ENCODE data around the gene RNU1-4. TPM values are rescaled to one million over a fixed set of nuclear protein-coding genes. Genes with fewer than 3 reads are reported as not detected.
"Not testable (repeated sequence)": the region's sequence is repeated elsewhere in the genome, so short reads cannot be mapped to it uniquely, and the experiment has no call there.

Gene RNU1-4
- total and polyA plus RNA-seq, 7 donors: 1,264 to 5,208 (median 3,151) TPM; not detected in 3

GRCh38 chr1:16709659-16710087 is 30.6 kb upstream of the RNU1-4 start:
- H3K27ac ChIP-seq; DNase-seq; intact Hi-C loops (cut with DNase I); H3K4me1 ChIP-seq; H3K4me3 ChIP-seq; H3K36me3 ChIP-seq (ENCODE audit: insufficient read depth in 1 of 2, low read depth in 1 of 2); H3K27me3 ChIP-seq (ENCODE audit: insufficient read depth in 3 of 3, low read length in 2 of 3); H3K9me3 ChIP-seq: not testable (repeated sequence)
- 0 to 41% (median 28%) methylated on average over 1 to 2 of the region's 3 CpGs for WGBS, 3 donors
- peak; percentile 76 to 91 (median 82) for ATAC-seq
- peak; percentile 15 for TF ChIP-seq CTCF (IDR thresholded peaks at IDR 0.05)

DNA sequence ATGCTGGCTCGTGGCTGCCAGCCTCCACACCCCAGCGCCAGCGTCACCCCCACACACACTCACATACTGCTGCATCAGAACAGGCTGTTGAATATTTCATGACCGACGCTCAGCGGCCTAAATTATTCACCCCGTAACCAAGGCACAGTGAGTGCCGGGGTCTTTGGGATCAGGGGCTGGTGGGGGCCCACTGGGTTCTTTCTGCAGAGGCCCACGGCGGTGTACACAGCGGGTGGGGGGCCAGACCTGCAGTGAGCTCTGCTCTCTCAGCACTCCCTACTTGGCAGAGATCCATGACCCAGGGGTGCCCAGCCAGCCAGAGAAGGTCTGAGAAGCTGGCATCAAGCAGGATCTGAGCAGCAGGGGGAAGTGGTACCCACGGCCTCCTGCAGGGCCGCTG is 29.7 kb upstream of the RNU1-4 start:
- intact Hi-C loops (cut with DNase I); H3K9me3 ChIP-seq; H3K36me3 ChIP-seq (ENCODE audit: insufficient read depth in 1 of 2, low read depth in 1 of 2); H3K27ac ChIP-seq; H3K4me1 ChIP-seq; H3K4me3 ChIP-seq; ATAC-seq; H3K27me3 ChIP-seq (ENCODE audit: insufficient read depth in 3 of 3, low read length in 2 of 3): not testable (repeated sequence)
- WGBS, 3 donors: 54 to 76% (median 75%) methylated on average over 6 to 11 of the region's 13 CpGs
- DNase-seq: peak; percentile 5 to 34

DNA sequence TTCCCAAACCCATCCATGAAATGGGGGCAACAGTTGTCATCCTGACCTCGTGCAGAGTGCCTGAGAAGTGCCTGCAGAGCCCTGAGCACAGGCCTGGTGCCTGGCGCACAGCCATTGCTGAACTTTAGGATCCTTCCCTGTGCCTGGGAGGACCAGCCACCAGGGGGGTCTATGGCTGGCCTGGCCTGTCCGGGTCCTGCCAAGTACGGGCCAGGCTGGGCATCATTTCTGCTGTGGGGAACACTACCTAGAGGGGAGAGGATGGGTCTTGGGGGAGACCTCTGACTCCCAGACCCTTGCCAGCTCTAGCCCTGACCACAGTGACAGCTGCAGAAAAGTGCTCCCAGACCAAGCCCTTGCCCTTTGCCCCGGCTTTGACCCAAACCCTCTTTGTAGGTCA is 28.2 kb upstream of the RNU1-4 start:
- H3K4me1 ChIP-seq; H3K4me3 ChIP-seq; intact Hi-C loops (cut with DNase I); H3K9me3 ChIP-seq; H3K27ac ChIP-seq; H3K36me3 ChIP-seq (ENCODE audit: insufficient read depth in 1 of 2, low read depth in 1 of 2); ATAC-seq: not testable (repeated sequence)
- peaks cover 0 to 16% (median 4%) of the 10 kb centered on the region in 3 donors for H3K27me3 ChIP-seq (ENCODE audit: insufficient read depth in 3 of 3, low read length in 2 of 3)
- DNase-seq: peak; percentile 4 to 37
- 47 to 59% (median 53%) methylated on average over 2 to 3 of the region's 5 CpGs for WGBS, 3 donors

GRCh38 chr1:16712582-16712981 is 27.7 kb upstream of the RNU1-4 start:
- H3K36me3 ChIP-seq (ENCODE audit: insufficient read depth in 1 of 2, low read depth in 1 of 2); H3K4me1 ChIP-seq; H3K27ac ChIP-seq; H3K4me3 ChIP-seq; ATAC-seq; intact Hi-C loops (cut with DNase I); H3K9me3 ChIP-seq: not testable (repeated sequence)
- 42 to 50% (median 46%) methylated on average over 6 to 11 of the region's 14 CpGs for WGBS, 3 donors
- H3K27me3 ChIP-seq (ENCODE audit: insufficient read depth in 3 of 3, low read length in 2 of 3): peaks cover 0 to 20% (median 4%) of the 10 kb centered on the region in 3 donors
- DNase-seq: peak in 1 of 2 donors; percentile 1

DNA sequence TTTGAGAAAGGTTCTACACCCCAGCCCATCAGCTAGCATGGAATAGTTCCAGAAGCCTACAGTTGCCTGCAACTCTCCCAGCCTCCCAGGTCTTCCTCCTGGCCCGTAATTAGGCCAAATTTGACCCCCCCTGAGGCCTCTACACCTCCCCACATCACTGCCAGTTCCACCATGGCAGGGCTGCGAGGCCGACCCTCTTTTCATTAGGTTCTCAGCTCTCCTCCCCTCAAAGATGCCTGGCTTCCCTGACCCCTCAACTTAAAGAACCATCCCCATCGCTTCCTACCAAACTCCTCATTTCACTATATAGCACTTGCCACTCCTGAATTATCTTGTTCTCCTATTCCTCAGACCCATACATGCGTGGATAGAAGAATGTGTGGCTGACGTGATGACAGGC is 27.3 kb upstream of the RNU1-4 start:
- peak in 1 of 2 donors; percentile 4 for DNase-seq
- H3K36me3 ChIP-seq (ENCODE audit: insufficient read depth in 1 of 2, low read depth in 1 of 2); H3K4me1 ChIP-seq; ATAC-seq; H3K9me3 ChIP-seq; H3K4me3 ChIP-seq; H3K27ac ChIP-seq; intact Hi-C loops (cut with DNase I): not testable (repeated sequence)
- peaks cover 0 to 18% (median 4%) of the 10 kb centered on the region in 3 donors for H3K27me3 ChIP-seq (ENCODE audit: insufficient read depth in 3 of 3, low read length in 2 of 3)
- 84 to 100% (median 93%) methylated on average over 1 to 4 of the region's 6 CpGs for WGBS, 3 donors

DNA sequence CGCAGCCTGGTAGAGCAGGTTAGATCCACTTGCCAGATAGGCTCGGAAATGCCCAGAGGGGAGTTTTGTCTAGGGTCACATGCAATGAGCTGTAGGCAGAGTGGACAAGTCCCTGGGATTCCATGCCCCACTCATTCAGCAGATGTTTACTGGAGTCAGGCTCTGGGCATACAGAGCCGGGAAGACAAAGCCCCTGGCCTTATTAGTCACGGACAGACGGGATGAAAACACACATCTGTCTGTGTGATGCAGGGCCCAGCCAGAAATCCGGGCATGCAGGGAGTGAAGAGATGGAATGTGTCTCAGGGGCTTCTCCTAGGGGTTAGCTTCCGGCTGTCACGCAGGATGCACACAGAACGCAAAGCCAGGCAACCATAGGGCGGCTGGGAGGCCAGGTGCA is 26.8 kb upstream of the RNU1-4 start:
- DNase-seq; H3K27ac ChIP-seq; H3K9me3 ChIP-seq; ATAC-seq; H3K36me3 ChIP-seq (ENCODE audit: insufficient read depth in 1 of 2, low read depth in 1 of 2); H3K4me1 ChIP-seq; intact Hi-C loops (cut with DNase I); H3K4me3 ChIP-seq: not testable (repeated sequence)
- peaks cover 0 to 22% (median 4%) of the 10 kb centered on the region in 3 donors for H3K27me3 ChIP-seq (ENCODE audit: insufficient read depth in 3 of 3, low read length in 2 of 3)
- 52 to 65% (median 60%) methylated on average over 4 of the region's 10 CpGs for WGBS, 3 donors

GRCh38 chr1:16716691-16717335 is 23.5 kb upstream of the RNU1-4 start:
- WGBS, 3 donors: 75 to 83% (median 80%) methylated on average over 7 of the region's 7 CpGs
- peaks cover 0 to 25% (median 4%) of the 10 kb centered on the region in 3 donors for H3K27me3 ChIP-seq (ENCODE audit: insufficient read depth in 3 of 3, low read length in 2 of 3)
- no peaks in the 10 kb centered on the region for H3K9me3 ChIP-seq
- no peaks in the 10 kb centered on the region for H3K36me3 ChIP-seq (ENCODE audit: insufficient read depth in 1 of 2, low read depth in 1 of 2)
- H3K4me1 ChIP-seq: no peaks in the 10 kb centered on the region
- H3K27ac ChIP-seq: no peak overlapping the region
- peak; percentile 11 to 43 for DNase-seq
- no peak overlapping the region for H3K4me3 ChIP-seq
- intact Hi-C loops (cut with DNase I): no loop called here
- ATAC-seq: peak in 1 of 4 donors; percentile 5
- TF ChIP-seq CTCF (IDR thresholded peaks at IDR 0.05): no peak
